ENCODE measurements around the gene LMBR1.

- TF ChIP-seq CTCF (IDR thresholded peaks at IDR 0.05; ENCODE audit: insufficient read depth, low read length, poor library complexity, severe bottlenecking): no peak
- no peak for TF ChIP-seq EZH2phosphoT487 (conservative IDR thresholded peaks at IDR 0.05; ENCODE audit: low read length)
Measured at GRCh38 chr7:156692849-156693248, 200.1 kb downstream of the LMBR1 start.
